Measurements from ENCODE around the gene IFT81.

DNA sequence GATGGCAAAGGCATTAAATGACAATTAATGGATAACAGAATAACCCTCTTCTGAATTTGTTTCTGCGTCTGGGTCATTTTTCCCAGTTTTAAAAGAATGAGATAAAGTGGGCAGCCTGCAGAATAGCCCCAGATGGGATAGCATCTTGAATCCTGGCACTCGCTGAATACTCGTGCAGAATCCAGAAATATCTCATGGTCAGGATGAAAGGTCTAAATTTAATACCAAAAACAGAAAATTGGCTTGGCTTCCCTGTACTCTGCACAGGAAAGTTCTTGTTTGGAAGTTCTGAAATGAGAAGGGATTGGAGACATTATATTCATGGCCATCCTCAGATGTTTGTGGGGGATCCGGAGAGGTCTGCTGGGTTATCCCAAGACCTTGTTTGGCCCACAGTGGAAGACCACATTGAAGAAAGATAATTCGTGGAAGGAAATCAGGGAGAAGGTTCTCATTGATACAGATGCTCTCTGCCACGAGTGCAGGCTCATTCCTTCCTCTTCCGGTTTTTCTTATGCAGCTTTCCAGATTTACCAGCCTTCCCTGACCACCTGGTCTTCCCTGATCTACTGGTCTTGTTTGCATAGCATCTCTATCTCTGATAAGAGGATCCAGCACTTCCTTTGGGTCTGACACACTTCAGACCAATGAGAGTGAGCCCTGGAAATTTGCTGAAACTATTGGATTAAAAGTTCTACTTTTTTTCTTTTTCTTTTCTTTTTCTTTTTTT is 6.0 kb upstream of the IFT81 start:
- TF ChIP-seq, protein P1, sequence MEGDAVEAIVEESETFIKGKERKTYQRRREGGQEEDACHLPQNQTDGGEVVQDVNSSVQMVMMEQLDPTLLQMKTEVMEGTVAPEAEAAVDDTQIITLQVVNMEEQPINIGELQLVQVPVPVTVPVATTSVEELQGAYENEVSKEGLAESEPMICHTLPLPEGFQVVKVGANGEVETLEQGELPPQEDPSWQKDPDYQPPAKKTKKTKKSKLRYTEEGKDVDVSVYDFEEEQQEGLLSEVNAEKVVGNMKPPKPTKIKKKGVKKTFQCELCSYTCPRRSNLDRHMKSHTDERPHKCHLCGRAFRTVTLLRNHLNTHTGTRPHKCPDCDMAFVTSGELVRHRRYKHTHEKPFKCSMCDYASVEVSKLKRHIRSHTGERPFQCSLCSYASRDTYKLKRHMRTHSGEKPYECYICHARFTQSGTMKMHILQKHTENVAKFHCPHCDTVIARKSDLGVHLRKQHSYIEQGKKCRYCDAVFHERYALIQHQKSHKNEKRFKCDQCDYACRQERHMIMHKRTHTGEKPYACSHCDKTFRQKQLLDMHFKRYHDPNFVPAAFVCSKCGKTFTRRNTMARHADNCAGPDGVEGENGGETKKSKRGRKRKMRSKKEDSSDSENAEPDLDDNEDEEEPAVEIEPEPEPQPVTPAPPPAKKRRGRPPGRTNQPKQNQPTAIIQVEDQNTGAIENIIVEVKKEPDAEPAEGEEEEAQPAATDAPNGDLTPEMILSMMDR (IDR thresholded peaks at IDR 0.05 in 2 of 3, conservative IDR thresholded peaks at IDR 0.05 in 1 of 3; ENCODE audit: borderline replicate concordance in 1 of 3, insufficient read depth in 1 of 3, low read depth in 2 of 3, low read length in 2 of 3), result no peak
- TF ChIP-seq SIN3A (IDR thresholded peaks at IDR 0.05; ENCODE audit: low read depth) (no peak), POLR2AphosphoS5 (IDR thresholded peaks at IDR 0.05; ENCODE audit: low read depth, low read length) (no peak), SRF (IDR thresholded peaks at IDR 0.05; ENCODE audit: low read depth) (no peak), POLR2A (IDR thresholded peaks at IDR 0.05; ENCODE audit: borderline replicate concordance, extremely low read depth, insufficient read depth, insufficient read length) (no peak)

All from HCT116 (cell line).